CD4-positive, alpha-beta T cell treated with Interleukin-6 for 4 hours (primary cell): ENCODE measurements around the gene ERVFRD-1.

Experiments used
- DNase-seq: peaks from one replicate; pipeline ENCODE4 v3.0.0-alpha.2; 2020; ENCODE audit warnings: mixed read lengths

ERVFRD-1 gene

DNA sequence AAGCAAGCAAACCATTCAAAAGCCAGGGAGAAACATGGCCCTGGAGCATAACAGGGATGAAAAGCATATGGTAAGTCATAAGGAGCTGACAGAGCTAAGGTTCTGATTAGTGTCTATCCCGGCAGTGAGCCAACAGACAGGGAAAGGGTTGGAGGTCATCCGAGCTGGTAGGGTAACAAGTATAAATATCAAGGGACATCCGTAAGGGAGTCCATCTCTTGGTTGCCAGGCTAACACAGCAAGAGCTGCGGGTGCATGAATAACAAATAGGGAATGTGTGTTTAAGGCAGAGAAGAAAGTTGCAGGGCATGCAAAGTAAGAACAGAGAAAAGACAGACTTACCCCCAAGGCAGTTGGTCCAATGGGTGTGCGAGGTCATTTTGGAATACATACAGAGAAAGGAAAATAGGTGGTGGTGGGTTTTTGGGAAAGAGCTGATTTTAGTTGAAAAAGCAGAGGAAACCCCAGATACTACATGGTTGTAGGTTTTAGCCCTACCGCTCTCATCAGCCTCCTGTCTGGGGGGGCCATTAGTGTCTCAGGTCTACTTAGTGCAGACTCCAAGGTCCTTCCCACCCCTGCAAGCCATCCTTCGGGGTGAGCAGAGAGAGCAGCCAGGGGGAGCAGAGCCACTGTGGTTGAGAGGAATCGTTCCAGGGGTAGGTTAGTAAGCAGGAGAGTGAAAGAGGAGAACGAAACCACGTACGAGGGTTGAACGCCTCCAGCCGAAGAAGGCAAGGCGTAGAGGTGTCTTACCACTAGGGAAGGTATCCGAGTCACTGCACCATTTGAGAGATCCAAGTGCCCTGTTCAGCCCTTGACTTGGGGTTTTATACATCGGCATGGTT lies at the start of gene ERVFRD-1:
Gene ERVFRD-1 (minus strand): TSS at position 805 of the 848 bp plus-strand sequence. CDS start 6,415 bp downstream, outside the sequence.
- DNase-seq: no peak

DNA sequence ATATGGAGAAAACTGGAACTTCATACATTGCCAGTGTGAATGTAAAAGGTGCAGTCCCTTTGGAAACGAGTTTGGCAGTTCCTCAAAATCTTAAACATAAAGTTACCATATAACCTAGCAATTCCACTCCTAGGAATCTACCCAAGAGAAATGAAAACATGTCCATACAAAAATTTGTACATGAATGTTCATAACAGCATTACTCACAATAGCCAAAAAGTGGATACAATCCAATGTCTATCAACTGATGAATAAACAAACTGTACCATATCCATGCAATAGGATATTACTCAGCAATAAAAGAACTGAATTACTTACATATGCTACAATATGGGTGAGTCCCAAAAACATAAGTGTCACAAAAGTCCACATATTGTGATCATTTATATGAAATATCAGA lies 48.7 kb upstream of the ERVFRD-1 start:
- no peak for DNase-seq

GRCh38 chr6:11155589-11155988 lies 44.1 kb upstream of the ERVFRD-1 start:
- no peak for DNase-seq

DNA sequence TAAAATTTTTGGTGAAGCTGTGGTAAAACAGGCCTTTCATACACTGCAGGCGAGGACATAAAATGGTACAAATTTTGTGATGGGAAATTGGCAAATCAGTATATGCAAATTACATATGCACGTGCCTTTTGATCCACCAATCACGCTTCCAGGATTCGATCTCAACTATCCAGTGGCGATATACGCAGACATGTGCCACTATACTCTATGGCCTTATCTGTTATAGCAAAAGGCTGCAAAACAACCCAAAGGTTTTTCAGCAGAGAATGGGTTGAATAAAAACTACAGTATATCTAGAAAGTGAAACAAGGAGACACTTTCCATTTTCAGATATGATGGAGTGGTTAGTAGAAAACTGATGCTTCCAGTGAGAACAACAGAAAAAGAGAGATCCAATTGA lies 41.9 kb upstream of the ERVFRD-1 start:
- no peak for DNase-seq

DNA sequence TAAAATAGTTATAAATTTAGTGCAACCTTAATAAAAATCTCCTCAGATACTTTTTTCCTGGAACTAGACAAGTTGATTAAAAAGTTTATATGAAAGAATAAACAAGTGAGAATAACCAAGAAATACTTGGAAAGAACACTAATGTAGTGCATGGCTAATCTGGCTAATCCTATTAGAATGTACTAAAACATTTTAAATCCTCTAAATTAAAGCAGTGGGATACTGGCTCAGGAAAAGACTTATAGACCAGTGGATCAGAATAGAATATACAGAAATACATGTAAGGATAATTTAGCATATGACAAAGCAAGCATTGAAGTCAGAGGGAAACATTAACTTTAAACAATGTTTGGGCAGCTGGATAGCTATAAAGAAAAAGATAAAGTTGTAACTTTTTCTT lies 41.1 kb upstream of the ERVFRD-1 start:
- DNase-seq: no peak

- no peak for DNase-seq
These were observed 40.0 kb upstream of the ERVFRD-1 start for GRCh38 chr6:11151488-11151887.

DNA sequence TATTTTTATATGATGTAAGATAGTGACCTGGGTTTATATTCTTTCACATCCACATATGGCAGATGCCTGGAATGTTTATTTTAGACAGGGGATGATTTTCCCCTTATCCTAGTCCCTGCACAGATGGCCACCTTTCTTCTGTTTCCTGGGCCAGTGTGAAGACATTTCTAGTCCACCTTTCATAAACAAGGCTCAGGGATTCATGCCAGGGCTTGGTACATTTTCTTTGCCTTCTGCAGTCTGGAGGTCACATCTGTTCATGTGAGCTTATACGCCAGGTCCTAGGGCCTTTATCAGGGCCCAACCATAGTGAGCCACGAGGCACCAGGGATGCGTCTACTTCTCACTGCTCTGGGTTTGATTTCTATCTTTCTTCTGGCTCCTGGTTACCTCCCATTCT lies 38.0 kb upstream of the ERVFRD-1 start:
- no peak for DNase-seq

DNA sequence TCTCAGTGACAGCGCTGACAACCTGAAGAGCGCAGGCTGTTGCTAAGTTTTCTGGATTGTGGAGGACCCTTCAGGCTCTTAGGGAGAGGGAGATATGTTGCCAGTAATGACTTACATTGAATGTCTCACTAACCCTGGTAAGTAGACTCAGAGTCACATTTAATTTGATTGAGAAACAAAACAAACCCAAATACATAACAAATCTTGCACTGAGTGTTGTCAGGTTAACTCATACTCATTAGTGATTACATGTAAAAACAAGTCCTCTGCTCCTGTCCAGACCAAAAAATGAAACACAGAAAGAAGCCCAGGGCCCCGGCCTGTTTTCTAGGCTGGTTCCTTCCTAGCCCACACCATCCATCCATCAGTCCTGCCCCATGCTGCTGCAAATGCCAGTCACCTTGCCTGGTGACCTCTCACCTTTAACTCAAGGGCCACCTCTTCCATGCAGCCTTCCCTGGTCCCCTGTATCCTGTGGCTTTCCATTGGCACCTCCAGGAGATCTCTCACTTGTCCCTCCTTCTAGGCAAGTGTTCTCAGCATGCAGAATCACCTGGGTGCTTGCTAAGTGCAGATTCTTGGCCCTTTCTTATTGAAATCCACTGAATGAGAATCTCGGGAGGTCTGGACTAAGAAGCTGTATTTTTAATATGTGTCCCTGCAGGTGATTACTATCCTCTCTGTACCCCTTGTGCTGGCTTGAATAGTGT lies 34.7 kb upstream of the ERVFRD-1 start:
- no peak for DNase-seq

- DNase-seq: peak; percentile 77
These were observed 32.9 kb upstream of the ERVFRD-1 start for GRCh38 chr6:11144393-11144851.

- DNase-seq: peak; percentile 5
These were observed 32.2 kb upstream of the ERVFRD-1 start for GRCh38 chr6:11143394-11144371.

- no peak for DNase-seq
These were observed 30.9 kb upstream of the ERVFRD-1 start for GRCh38 chr6:11142296-11143027.

DNA sequence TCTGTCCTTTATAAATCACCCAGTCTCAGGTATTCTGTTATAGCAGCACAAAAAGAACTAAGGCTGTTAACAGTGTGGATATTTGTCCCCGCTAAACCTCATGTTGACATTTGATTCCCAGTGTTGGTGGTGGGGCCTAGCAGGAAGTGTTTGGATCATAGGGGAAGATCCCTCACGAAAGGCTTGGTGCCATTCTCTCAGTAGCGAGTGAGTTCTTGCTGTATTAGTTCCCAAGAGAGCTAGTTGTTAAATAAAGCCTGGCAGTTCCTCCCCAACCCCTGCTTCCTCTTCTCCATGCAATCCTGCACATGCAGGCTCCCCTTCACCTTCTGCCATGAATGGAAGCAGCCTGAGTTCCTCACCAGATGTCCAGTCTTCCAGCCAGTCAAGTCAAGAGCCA lies 29.8 kb upstream of the ERVFRD-1 start:
- no peak for DNase-seq

DNA sequence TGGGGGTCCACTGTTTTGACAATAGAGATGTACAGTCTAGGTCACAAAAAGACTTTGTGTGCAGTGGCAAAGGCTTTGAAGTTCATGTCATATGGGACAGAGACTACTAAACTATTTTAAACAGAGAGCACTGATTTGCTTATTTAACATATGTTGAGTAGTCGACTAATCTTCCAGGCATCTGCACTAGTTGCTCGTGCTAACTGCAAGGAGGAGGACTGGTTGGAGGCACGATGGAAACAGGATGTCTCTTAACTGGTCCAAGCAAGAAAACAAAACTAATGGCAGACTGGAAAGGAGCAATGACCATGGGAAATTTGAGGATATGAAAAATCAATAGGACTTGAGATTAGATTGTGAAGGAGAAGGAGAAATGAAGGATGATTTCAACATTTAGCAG lies 28.5 kb upstream of the ERVFRD-1 start:
- no peak for DNase-seq

GRCh38 chr6:11139051-11139960 lies 27.8 kb upstream of the ERVFRD-1 start:
- DNase-seq: no peak

DNA sequence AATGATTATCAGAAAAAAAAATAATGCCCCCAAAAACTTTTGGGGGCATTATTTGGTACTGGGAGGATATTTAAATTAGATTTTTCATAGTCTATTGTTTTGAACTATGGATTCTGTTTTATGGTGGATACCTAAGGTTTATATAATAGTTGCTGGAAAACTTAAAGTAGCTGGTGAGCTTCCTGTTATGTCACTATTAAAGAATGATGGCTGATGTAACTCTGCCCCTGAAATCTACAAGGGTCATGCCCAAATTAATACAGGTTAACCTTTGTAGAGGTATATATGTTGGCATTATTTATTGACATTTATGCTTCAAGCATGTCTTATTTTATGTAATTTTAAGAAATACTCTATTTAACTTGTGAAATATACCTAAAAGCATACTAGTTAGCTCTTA lies 25.3 kb upstream of the ERVFRD-1 start:
- DNase-seq: no peak

GRCh38 chr6:11133281-11133680 lies 21.8 kb upstream of the ERVFRD-1 start:
- no peak for DNase-seq

DNA sequence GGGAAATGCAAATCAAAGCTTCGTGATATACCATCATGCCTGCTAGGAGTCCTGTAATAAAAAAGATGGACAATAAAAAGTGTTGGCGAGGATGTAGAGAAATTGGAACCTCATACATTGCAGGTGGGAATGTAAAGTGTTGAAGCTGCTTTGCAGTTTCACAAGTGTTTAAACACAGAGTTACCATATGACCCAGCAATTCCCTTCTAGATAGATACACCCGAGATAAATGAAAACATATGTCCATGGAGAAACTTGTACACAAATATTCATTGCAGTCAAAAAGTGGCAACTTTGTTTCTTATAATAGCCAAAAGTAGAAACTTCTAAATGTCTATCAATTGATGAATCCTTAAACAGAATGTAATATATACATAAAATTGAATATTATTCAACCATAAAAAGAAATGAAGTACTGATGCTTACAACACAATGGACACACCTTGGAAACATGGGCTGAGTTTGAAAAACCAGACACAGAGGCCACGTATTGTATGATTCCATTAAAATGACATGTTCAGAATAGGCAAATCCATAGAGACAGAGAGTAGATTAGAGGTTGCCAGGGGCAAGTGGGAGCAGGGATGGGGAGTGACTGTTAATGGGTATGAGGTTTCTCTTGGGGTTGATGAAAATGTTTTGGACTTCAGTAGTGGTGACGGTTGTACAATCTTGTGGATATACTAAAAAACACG lies 20.8 kb upstream of the ERVFRD-1 start:
- no peak for DNase-seq

GRCh38 chr6:11130605-11131004 lies 19.1 kb upstream of the ERVFRD-1 start:
- no peak for DNase-seq

GRCh38 chr6:11129908-11130565 lies 18.5 kb upstream of the ERVFRD-1 start:
- no peak for DNase-seq

DNA sequence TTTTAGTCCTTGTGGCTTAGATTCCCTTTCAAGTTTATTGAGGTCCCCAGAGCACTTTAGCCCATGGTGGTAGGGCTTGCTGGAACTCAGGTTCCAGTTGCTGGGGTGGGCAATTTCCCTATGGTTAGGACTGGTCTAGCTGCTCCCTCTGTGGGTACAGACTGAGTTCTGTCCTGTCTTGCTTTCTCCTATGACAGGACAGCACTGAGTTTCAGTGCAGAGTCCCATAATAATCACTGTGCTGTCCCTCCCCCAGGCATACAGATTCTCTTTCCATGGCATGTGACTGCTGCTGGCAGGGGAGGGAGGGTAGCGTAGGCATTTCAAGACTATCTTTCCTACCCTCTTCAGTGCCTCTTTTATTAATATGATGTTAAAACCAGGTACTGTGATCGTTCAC lies 17.1 kb upstream of the ERVFRD-1 start:
- DNase-seq: no peak
